GM19328 (cell line): ENCODE measurements around the gene MDH1B.
"Not testable (repeated sequence)": the region's sequence is repeated elsewhere in the genome, so short reads cannot be mapped to it uniquely, and the experiment has no call there.

Experiments
- ATAC-seq: cut with Tn5 transposase; IDR thresholded peaks from one replicate; pipeline ENCODE4 v1.9.1; 2021; ENCODE audit warnings: mild to moderate bottlenecking, moderate library complexity; ENCODE audit not compliant: unreplicated experiment

MDH1B gene

GRCh38 chr2:206774871-206775270, 9.7 kb upstream of the MDH1B start:
- no peak for ATAC-seq

GRCh38 chr2:206766057-206766930, 1.2 kb upstream of the MDH1B start:
- no peak for ATAC-seq

DNA sequence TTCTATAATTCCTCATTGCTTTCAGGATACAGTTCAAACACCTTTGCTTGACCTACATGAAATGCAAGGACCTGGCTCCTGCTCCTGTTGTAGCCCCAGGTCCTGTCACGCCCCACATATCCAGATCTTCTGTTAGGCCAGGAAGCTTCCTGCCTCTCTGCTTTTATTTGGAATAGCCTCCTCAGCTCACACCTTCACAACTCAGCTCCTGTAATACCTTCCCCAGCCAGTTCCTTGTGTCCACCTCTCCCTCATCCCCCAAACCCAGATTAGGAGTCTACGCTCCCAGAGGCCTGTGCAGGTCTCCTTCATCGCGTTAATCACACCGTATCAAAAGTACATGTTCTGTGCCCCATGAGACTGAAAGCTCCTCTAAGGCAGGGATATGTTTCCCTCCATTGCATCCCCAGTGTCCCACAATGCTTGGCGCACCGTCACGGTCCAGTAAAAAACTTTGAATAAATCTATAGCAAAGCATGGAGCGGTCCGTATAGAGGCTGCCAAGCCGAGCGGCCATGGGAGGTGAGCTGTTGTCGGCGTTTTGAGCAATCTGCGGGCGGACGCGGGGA, 371 bp downstream of the MDH1B start:
- ATAC-seq: peak; percentile 30

GRCh38 chr2:206756816-206757215, 8.3 kb downstream of the MDH1B start:
- ATAC-seq: no peak

DNA sequence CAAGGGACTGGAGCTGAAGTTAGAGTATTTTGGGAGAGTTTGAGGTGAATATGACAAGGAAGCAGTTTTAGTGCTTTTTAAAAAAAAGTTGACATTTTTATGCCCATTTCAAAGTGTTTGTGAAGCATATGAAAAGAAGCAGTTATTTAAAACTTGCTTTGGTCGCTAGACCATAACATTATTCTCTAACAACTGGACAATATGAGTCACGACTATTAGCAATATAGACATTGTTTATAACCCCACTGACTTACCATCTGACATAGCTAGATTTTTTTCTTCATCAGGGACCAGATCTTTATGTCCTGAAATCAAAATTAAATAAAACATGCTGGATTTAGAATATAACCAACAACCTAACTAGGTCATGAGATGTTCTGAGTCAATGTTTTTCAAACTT, 24.3 kb downstream of the MDH1B start:
- no peak for ATAC-seq

DNA sequence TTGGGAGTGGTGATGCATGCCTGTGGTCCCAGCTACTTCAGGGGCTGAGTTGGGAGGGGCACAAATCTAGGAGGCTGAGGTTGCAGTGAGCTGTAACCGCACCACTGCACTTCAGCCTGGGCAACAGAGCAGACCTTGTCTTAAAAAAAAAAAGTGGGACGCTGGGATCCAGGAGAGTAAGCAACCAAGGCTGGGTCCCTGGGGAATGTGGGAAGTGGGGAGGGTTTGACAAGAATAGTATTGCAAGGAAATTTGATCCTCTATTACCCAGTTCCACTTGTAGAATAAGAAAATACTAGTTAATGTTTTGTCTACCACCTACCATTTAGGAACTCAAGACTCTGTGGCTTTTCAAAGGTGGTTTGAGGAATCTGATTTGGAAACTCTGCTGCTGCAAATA, 25.9 kb downstream of the MDH1B start:
- no peak for ATAC-seq

DNA sequence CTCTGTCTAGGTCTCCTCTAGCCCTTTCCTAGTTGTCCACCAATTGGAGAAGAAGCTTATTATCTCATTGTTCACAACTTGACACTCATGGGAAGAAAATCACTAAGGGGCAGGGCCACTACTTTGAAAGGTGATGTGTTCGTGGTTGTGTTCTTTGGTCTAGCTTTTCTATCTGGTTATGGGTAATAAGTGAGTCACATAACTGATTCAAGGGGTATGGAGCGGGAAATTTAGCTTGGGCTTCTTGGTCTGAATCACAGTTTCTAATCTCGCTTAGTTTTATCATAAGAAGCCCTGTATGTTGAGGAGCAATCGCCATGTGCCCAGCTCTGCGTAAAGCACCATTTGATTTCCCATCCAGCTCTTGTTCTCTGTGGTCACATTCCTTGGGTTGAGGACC, 28.2 kb downstream of the MDH1B start:
- no peak for ATAC-seq

DNA sequence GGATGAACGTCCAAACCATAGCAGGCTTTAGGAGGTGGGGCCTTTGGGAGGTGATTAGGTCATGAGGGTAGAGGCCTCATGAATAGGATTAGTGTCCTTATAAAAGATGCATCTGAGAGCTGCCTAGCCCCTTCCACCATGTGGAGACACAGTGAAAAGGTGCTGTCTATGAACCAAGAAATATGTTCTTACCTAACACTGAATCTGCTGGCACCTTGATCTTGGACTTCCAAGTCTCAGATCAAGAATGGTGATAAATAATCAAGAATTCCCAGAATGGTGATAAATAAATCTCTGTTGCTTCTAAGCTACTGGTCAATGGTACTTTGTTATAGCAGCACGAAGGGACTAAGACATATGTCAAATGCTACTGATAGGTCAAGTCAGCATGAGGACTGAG, 31.8 kb downstream of the MDH1B start:
- ATAC-seq: no peak

DNA sequence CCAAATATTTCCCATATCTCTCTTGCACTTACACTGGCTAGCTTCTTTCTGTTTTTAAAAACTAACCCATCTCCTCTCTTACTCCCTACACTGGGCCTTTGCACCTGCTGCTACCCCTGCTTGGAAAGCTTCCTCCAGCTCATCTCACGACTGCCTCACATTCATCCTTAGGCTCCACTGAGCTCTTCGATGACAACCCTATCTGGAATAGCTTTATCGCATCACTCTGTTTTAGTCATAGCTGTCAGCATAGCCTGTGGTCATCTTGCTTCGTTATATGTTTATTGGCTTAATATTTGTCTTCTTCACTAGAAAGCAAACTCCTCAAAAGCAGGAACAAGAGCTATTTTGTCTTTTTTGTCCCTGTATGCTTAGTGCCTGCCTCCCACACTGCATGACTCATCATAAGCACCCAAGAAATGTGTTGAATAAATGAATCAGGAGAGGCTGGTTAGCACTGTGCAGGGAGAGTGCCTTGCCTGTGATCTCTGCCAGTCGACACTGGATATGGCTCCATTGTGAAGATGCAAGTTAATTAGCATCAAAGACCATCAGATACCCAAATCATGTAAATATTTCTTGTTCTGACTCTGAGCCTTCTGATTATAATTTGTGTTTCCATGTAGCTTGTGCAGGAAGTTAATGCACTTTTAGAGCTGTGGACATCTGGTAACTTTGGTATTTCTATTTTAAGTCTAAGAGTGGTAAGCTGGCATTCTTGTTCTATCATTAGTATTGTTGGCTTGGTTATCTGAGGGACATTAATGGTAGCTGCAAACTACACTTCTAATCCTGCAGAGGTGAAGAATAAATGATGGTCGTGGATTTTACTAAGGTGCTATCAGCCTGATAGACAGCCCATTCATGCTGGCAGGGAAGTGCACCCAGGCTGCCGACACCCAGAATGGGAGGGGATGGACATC, 36.6 kb downstream of the MDH1B start:
- no peak for ATAC-seq

DNA sequence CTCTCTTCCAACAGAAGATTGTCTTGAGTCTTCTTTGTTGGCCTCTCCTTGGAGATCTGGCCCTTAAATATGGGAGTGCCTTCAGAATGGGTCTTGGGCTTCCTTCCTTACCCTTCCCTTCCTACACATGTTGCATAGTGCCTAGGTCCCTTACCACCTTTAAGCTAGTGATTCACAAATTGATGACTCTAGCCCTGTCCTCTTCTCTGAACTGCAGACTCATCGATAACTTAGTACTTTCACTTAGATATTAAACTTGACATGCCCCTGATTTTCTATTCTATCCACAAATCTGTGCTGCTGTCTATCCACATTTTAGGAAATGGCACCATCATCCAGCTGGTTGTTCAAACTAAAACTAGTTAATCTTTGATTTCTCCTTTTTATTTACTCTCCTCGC, 37.8 kb downstream of the MDH1B start:
- no peak for ATAC-seq

DNA sequence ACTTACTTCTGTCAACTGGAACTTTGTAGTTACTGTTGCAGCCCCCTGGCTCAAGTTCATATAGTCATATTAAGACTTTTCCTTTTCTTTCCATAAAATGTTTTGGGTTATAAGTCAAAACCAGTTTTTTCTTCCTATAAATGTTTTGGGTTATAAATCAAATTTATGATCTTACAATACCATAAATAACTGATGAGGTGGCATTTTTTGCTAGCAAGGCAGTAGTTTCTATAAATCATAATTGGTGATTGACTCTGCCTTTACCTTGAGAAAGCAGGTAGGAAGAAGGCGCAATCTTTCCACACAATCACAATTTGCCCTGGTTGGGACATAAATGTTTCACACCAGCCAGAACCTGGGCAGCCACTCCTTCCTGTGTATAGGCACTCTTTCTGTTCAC, 41.8 kb downstream of the MDH1B start:
- no peak for ATAC-seq

DNA sequence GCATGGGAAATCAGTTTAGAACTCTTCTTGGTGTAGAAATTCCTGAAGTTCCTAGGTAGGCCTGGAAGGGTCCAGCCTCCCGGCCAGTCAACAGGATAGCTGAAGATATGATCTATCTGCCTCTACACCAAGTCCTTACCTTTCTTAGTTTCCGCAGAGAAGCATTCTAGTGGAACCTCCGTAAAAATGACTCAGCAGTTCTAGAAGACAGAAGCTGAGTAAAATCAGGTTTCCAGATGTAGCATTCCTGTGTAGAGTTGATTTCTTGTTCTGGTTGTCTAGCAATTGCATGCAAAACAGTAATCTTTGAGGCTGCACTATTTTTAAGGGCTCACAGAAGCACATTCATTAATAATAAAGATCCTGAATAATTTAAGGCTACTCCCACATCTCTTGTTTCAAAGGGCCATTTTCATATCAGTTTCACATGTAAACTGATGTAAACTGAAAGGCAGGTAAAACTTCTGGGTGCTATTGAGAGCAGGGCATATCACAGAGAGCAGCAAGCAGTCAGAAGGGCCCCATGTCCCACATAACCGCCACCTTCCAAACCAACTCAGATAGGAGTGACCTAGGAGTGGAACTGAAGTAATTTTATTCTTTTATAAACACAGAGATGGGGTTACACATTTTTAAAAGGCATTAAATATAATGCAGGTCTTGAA, 43.7 kb downstream of the MDH1B start:
- ATAC-seq: peak; percentile 51

DNA sequence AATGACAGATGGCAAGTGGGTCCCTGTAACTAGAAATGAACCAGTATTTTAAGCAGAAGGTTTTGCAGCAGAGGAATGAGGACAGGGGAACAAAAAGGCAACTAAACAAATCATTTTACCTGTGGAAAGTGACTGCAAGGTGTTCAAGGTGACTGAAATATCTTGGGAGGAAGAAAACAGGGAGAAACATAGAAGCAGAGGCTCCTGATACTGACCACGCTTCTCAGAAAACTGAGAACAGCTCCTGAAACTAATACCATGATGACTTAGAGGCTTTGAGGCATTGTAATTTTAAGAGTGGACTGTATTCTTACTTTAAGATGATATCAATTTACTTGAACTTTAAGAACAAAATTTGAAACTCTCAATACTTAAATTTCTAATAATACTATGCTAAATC, 46.8 kb downstream of the MDH1B start, which contains the start of gene DYTN:
DYTN (minus strand) TSS at position 101 of the 400 bp plus-strand sequence. CDS start 117 bp downstream, outside the sequence.
- no peak for ATAC-seq

DNA sequence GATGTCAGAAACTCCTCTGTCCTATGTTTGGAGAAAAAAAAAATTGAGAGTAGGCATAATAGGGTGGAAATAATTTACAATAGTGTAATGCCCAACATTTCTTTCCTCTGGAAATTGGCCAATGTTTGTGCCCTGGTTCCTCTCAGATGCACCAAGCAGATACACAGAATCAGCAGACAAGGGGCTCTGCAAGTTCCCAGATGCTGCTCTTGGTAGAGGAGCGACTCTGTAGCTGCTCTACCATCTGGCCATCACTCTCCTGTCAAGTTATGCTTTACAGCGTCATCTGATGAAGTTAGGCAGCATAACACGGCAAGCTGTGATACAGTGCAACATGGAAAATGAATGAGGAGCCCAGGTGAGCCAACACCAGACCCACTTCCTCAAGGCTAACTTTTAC, 48.5 kb downstream of the MDH1B start:
- ATAC-seq: no peak

DNA sequence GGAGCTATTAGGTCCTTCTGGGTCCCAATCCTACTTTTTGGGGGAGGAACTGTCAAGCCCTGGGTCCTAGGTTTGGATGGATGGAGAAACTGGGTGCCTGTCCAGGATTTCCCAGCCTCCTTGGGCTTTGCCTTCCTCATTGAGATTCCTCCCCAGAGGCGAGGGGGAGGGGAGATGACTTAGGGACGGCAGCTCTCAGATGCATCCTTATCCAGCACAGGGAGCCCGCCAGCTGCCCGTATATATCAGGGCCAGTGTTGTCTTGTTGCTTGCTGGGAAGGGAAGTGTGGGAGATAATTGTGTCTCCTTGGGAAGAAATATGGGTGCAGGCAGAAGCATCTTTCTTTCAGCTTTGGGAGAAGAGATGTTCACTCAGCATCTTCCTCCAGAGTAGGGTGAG, 49.9 kb downstream of the MDH1B start:
- not testable (repeated sequence) for ATAC-seq

- no peak for ATAC-seq
Observed at GRCh38 chr2:206713746-206714145, 51.4 kb downstream of the MDH1B start.

GRCh38 chr2:206708286-206708685, 56.8 kb downstream of the MDH1B start:
- no peak for ATAC-seq

- ATAC-seq: no peak
Observed at GRCh38 chr2:206707164-206707701, 57.9 kb downstream of the MDH1B start.

DNA sequence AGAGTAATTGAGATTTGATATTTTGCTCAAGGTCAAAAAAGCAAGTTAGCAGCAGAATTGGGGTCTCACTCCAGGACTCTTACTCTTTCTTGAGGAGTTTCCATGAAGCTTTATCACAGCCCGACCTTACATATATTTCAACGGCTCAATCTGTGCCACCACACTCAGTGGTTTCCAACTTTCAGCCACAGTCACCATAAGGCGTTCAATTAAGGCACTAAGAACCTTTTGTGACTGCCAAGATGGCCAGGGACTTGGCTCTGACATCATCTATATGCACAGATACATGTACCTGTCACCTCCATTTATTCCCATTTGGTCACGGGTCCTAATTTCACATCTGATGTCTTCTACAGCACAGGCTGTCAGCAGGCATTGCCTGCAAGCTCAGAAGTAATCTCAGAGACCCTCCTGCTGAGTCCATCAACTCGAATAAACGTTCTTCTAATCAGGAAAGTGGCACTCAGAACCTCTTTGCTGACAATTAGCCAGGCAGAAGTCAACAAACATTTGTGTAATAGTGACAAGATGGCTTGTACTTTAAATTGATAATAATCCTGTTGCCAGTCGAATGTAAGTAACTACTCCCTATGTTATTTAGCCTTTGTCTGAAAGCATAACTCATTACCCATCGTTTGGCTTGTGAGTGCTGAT, 63.0 kb downstream of the MDH1B start:
- ATAC-seq: no peak

- ATAC-seq: no peak
Observed at GRCh38 chr2:206700156-206700555, 65.0 kb downstream of the MDH1B start.
